ENCODE data around the gene S100A12.

S100A12 gene

GRCh38 chr1:153358691-153358975 lies 16.8 kb downstream of the S100A12 start:
- Mint-ChIP-seq H3K36me3 (ENCODE audit: low read depth) (no peaks in the 10 kb centered on the region), H3K27ac (no peak overlapping the region), H3K27me3 (ENCODE audit: low read depth) (peaks cover 5% of the 10 kb centered on the region), H3K9me3 (no peaks in the 10 kb centered on the region), H3K4me1 (no peaks in the 10 kb centered on the region), H3K4me3 (no peak overlapping the region)
- TF ChIP-seq, protein P1, sequence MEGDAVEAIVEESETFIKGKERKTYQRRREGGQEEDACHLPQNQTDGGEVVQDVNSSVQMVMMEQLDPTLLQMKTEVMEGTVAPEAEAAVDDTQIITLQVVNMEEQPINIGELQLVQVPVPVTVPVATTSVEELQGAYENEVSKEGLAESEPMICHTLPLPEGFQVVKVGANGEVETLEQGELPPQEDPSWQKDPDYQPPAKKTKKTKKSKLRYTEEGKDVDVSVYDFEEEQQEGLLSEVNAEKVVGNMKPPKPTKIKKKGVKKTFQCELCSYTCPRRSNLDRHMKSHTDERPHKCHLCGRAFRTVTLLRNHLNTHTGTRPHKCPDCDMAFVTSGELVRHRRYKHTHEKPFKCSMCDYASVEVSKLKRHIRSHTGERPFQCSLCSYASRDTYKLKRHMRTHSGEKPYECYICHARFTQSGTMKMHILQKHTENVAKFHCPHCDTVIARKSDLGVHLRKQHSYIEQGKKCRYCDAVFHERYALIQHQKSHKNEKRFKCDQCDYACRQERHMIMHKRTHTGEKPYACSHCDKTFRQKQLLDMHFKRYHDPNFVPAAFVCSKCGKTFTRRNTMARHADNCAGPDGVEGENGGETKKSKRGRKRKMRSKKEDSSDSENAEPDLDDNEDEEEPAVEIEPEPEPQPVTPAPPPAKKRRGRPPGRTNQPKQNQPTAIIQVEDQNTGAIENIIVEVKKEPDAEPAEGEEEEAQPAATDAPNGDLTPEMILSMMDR (IDR thresholded peaks at IDR 0.05; ENCODE audit: unreplicated experiment in 3 of 3) = no peak

GRCh38 chr1:153357853-153358690 lies 17.3 kb downstream of the S100A12 start, which contains the start of gene S100A9:
Gene S100A9 (plus strand): TSS chr1:153357854. CDS start chr1:153358284, 430 bp downstream.
- Mint-ChIP-seq H3K27ac (no peak within 1 kb of the TSS), H3K36me3 (ENCODE audit: low read depth) (no peaks in the 10 kb centered on the region), H3K9me3 (no peaks in the 10 kb centered on the region), H3K4me1 (no peaks in the 10 kb centered on the region), H3K27me3 (ENCODE audit: low read depth) (peaks cover 5% of the 10 kb centered on the region), H3K4me3 (no peak within 1 kb of the TSS)
- TF ChIP-seq, protein P1 (IDR thresholded peaks at IDR 0.05; ENCODE audit: unreplicated experiment in 3 of 3) = no peak

- Mint-ChIP-seq H3K36me3 (ENCODE audit: low read depth) (no peaks in the 10 kb centered on the region), H3K9me3 (no peaks in the 10 kb centered on the region), H3K27ac (no peak overlapping the region), H3K4me3 (no peak overlapping the region), H3K4me1 (no peaks in the 10 kb centered on the region), H3K27me3 (ENCODE audit: low read depth) (peaks cover 5% of the 10 kb centered on the region)
- TF ChIP-seq, protein P1 (IDR thresholded peaks at IDR 0.05; ENCODE audit: unreplicated experiment in 3 of 3) = no peak
Observed at GRCh38 chr1:153357076-153357852, 18.2 kb downstream of the S100A12 start.

DNA sequence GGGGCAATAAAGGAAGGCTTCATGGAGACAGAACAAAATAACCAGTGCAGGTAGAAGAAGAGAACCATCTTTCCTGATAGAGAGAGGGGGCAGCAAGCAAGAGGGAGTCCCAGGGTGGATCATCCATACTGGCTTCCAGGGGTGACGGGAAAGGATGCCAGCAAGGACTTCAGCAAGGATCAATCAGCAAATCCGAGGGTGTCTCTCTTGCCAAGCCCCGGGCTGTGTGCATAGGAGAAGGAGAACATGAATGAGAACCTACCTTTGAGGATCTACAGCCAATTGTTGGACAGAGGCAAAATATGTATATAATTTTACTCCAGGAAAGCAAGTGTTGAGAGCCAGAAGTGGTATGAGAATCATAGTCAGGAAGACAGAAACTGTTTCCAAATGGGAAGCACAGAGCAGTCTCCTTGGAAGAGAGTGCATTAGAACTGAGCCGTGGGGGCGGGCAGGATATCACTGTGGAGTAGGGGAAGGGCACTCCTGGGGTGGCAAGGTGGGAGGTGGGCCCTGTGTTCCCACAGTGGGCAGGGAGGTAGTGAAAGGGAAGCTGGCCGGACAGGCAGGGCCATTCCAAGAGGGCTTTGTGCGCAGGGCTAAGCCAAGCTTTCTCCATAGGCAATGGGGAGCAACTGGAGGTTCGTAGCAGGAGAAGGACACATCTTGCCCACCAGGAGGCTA lies 18.9 kb downstream of the S100A12 start:
- peaks cover 9% of the 10 kb centered on the region for H3K27me3 Mint-ChIP-seq (ENCODE audit: low read depth)
- H3K27ac Mint-ChIP-seq = no peak overlapping the region
- no peaks in the 10 kb centered on the region for H3K9me3 Mint-ChIP-seq
- TF ChIP-seq, protein P1 (IDR thresholded peaks at IDR 0.05; ENCODE audit: unreplicated experiment in 3 of 3) = no peak
- no peaks in the 10 kb centered on the region for H3K4me1 Mint-ChIP-seq
- H3K4me3 Mint-ChIP-seq = no peak overlapping the region
- H3K36me3 Mint-ChIP-seq (ENCODE audit: low read depth) = no peaks in the 10 kb centered on the region

DNA sequence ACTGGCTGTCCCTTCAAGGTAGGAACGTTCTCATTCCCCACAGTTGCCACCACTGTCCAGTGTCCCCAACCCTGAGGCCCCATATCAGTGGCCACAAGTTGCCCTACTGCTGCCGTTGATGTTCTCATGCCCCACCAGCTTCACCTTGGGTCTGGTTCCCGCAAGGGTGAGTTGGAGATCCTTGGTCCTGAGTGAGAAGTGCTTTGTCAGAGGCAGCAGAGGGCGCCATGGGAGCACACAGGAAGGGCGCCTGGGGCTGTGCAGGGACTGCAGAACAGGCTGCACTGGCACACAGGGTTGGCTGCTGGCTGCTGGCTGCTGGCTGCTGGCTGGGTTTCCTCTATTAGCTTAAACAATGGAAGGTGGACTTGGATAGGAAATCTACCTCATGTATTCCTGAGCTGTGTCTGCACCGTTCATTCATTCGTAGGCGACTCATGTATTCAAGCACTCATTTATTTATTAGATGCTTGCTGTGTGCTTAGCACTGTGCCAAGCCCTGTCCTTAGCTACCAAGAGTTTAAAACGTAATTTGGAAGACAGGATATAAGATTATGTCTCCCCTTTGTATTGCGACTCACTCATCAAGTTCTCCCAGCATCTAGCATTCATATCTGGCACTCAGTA lies 19.9 kb downstream of the S100A12 start:
- peaks cover 17% of the 10 kb centered on the region for H3K27me3 Mint-ChIP-seq (ENCODE audit: low read depth)
- no peak overlapping the region for H3K4me3 Mint-ChIP-seq
- no peaks in the 10 kb centered on the region for H3K4me1 Mint-ChIP-seq
- TF ChIP-seq, protein P1 (IDR thresholded peaks at IDR 0.05; ENCODE audit: unreplicated experiment in 3 of 3) = peak in 2 of 3 experiments; percentile 23 to 37
- H3K27ac Mint-ChIP-seq = no peak overlapping the region
- no peaks in the 10 kb centered on the region for H3K36me3 Mint-ChIP-seq (ENCODE audit: low read depth)
- no peaks in the 10 kb centered on the region for H3K9me3 Mint-ChIP-seq

All from nephron (organoid).